ENCODE data around the gene EGLN2.

EGLN2 gene

GRCh38 chr19:40804783-40805242 is 5.8 kb downstream of the EGLN2 start (continued):
- TF ChIP-seq ZNF518A (tag by site-specific recombination; conservative IDR thresholded peaks at IDR 0.05; ENCODE audit: low read depth), result no peak
- TF ChIP-seq ZNF19 (tag by site-specific recombination; IDR thresholded peaks at IDR 0.05; ENCODE audit: low read depth), result no peak
- no peak for TF ChIP-seq ZBTB1 (tag by site-specific recombination; IDR thresholded peaks at IDR 0.05)
- TF ChIP-seq EGR2 (tag by site-specific recombination; IDR thresholded peaks at IDR 0.05; ENCODE audit: low read depth), result no peak
- no peak for TF ChIP-seq ZNF585B (tag by site-specific recombination; IDR thresholded peaks at IDR 0.05)
- no peak for TF ChIP-seq ZNF510 (tag by site-specific recombination; IDR thresholded peaks at IDR 0.05; ENCODE audit: insufficient replicate concordance)
- no peak for TF ChIP-seq ZNF560 (tag by site-specific recombination; IDR thresholded peaks at IDR 0.05; ENCODE audit: borderline replicate concordance)
- TF ChIP-seq KLF9 (tag by site-specific recombination; IDR thresholded peaks at IDR 0.05; ENCODE audit: low read depth), result no peak
- no peak for TF ChIP-seq ZNF169 (tag by site-specific recombination; IDR thresholded peaks at IDR 0.05)
- TF ChIP-seq REST (tag by site-specific recombination; IDR thresholded peaks at IDR 0.05), result no peak
- no peak for TF ChIP-seq ZNF629 (tag by site-specific recombination; IDR thresholded peaks at IDR 0.05)
- TF ChIP-seq ZNF202 (tag by site-specific recombination; IDR thresholded peaks at IDR 0.05; ENCODE audit: borderline replicate concordance), result no peak
- TF ChIP-seq PATZ1 (tag by site-specific recombination; IDR thresholded peaks at IDR 0.05), result peak; percentile 60
- no peak for TF ChIP-seq ZNF248 (tag by site-specific recombination; IDR thresholded peaks at IDR 0.05)
- TF ChIP-seq CTCF (tag by site-specific recombination; IDR thresholded peaks at IDR 0.05), result peak; percentile 80
- no peak for TF ChIP-seq ZNF174 (tag by site-specific recombination; IDR thresholded peaks at IDR 0.05)
- TF ChIP-seq MYNN (tag by site-specific recombination; IDR thresholded peaks at IDR 0.05; ENCODE audit: borderline replicate concordance), result no peak
- TF ChIP-seq ZNF302 (tag by site-specific recombination; IDR thresholded peaks at IDR 0.05; ENCODE audit: low read depth), result no peak
- TF ChIP-seq ZNF146 (tag by site-specific recombination; IDR thresholded peaks at IDR 0.05), result no peak
- TF ChIP-seq ZNF549 (tag by site-specific recombination; IDR thresholded peaks at IDR 0.05), result no peak
- TF ChIP-seq ZNF157 (tag by site-specific recombination; IDR thresholded peaks at IDR 0.05), result no peak
- TF ChIP-seq ZNF26 (tag by site-specific recombination; IDR thresholded peaks at IDR 0.05), result no peak
- peak; percentile 7; the same call in 1 of the 2 replicates for TF ChIP-seq ZNF266 (tag by site-specific recombination; IDR thresholded peaks at IDR 0.05; ENCODE audit: low read depth)
- TF ChIP-seq ATF2 (tag by site-specific recombination; IDR thresholded peaks at IDR 0.05; ENCODE audit: low read depth), result no peak
- TF ChIP-seq MEIS1 (CRISPR knock-in tag; IDR thresholded peaks at IDR 0.05; ENCODE audit: borderline replicate concordance), result no peak
